CD4-positive, CD25-positive, alpha-beta regulatory T cell (primary cell): Measurements from ENCODE around the gene DNASE1. TPM values are rescaled to one million over a fixed set of nuclear protein-coding genes. Genes with fewer than 3 reads are reported as not detected.

Experiments
- ATAC-seq, 2 donors: fragments of 150-1000 bp; cut with Tn5 transposase; one replicate each; pipeline ENCODE4 v1.10.0; 2021; ENCODE audit warnings: low read depth in 2 of 2, moderate number of reproducible peaks in 2 of 2, moderate library complexity in 1 of 2
- DNase-seq, 3 donors: peaks; one replicate each; pipeline versions ENCODE4 v3.0.0 to v3.0.0-alpha.2; 2012 to 2022; ENCODE audit warnings: mixed read lengths in 1 of 3
- H3K27ac ChIP-seq: one replicate; pipeline ENCODE4 v1.7.0; 2013; ENCODE audit warnings: mild to moderate bottlenecking, low read length; ENCODE audit not compliant: insufficient read depth, poor library complexity, severe bottlenecking
- H3K27me3 ChIP-seq: one replicate; pipeline ENCODE4 v1.7.0; 2013; ENCODE audit warnings: low read length; ENCODE audit not compliant: control insufficient read depth, insufficient read depth
- H3K36me3 ChIP-seq: one replicate; pipeline ENCODE4 v1.7.0; 2013; ENCODE audit warnings: mild to moderate bottlenecking, low read length, moderate library complexity; ENCODE audit not compliant: control insufficient read depth, insufficient read depth
- H3K4me1 ChIP-seq: 2 replicates; pipeline ENCODE4 v1.7.0; 2013; ENCODE audit warnings: mild to moderate bottlenecking, low read length; ENCODE audit not compliant: insufficient read depth, control insufficient read depth, poor library complexity, severe bottlenecking
- H3K4me3 ChIP-seq: one replicate; pipeline ENCODE4 v1.7.0; 2013; ENCODE audit warnings: low read depth, mild to moderate bottlenecking, low read length, moderate library complexity
- H3K9me3 ChIP-seq, 2 experiments: 1 replicate in 1 of 2; 2 replicates in 1 of 2; pipeline ENCODE4 v1.7.0; 2013; ENCODE audit warnings: low read length in 2 of 2, mild to moderate bottlenecking in 1 of 2, moderate library complexity in 1 of 2; ENCODE audit not compliant: control insufficient read depth in 2 of 2
- H3K27ac Mint-ChIP-seq, 3 donors: one replicate each; pipeline ENCODE4 v1.8.0; 2020 to 2022; ENCODE audit warnings: mild to moderate bottlenecking in 3 of 3, mixed read lengths in 3 of 3, moderate library complexity in 2 of 3
- H3K27me3 Mint-ChIP-seq: one replicate; pipeline ENCODE4 v1.8.0; 2022; ENCODE audit warnings: mild to moderate bottlenecking, mixed read lengths
- H3K36me3 Mint-ChIP-seq: one replicate; pipeline ENCODE4 v1.8.0; 2020; ENCODE audit warnings: mixed read lengths
- H3K4me1 Mint-ChIP-seq, 4 donors: one replicate each; pipeline ENCODE4 v1.8.0; 2020 to 2022; ENCODE audit warnings: mixed read lengths in 4 of 4, mild to moderate bottlenecking in 1 of 4
- H3K4me3 Mint-ChIP-seq, 4 donors: one replicate each; pipeline ENCODE4 v1.8.0; 2020 to 2022; ENCODE audit warnings: mild to moderate bottlenecking in 4 of 4, mixed read lengths in 4 of 4, moderate library complexity in 3 of 4
- H3K9me3 Mint-ChIP-seq, 7 donors: one replicate each; pipeline ENCODE4 v1.8.0; 2020 to 2022; ENCODE audit warnings: mixed read lengths in 7 of 7, mild to moderate bottlenecking in 3 of 7, moderate library complexity in 2 of 7
- polyA plus RNA-seq, 4 donors: library from polyadenylated mRNA; unstranded; fragments of 300-500 nt; fragmentation: Illumina TruSeq; gene quantifications; one replicate each; pipeline ENCODE4 v1.2.3, GENCODE V29; 2021
- total RNA-seq: library from RNA; stranded (reverse); gene quantifications from one replicate; pipeline ENCODE4 v1.2.3, GENCODE V29; 2022

Gene DNASE1
- total and polyA plus RNA-seq, 5 donors from 2014 or later = 1.6 to 41.9 (median 3.8) TPM

DNA sequence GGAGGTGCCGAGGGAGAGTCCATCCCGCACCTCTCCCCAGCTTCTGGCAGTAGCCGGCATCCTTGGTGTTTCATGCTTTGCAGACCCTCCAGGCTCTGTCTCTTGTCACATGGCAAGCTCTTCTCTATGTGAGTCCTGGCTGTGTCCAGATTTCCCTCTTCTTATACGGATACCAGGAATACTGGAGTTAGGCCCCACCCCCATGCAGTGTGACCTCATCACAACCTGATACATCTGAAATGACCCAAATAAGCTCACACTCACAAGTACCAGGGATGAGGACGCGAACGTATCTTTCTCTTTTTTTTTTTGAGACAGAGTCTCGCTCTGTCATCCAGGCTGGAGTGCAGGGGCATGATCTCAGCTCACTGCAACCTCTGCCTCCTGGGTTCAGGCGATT, 39.6 kb downstream of the DNASE1 start:
- no peaks in the 10 kb centered on the region for H3K9me3 Mint-ChIP-seq
- Histone ChIP-seq H3K4me1 (peaks cover 5% of the 10 kb centered on the region), H3K27me3 (no peaks in the 10 kb centered on the region), H3K27ac (no peak overlapping the region), H3K4me3 (no peak overlapping the region), H3K36me3 (no peaks in the 10 kb centered on the region), H3K9me3 (no peaks in the 10 kb centered on the region)
- H3K27me3 Mint-ChIP-seq = no peaks in the 10 kb centered on the region
- H3K36me3 Mint-ChIP-seq = peaks cover 10% of the 10 kb centered on the region
- ATAC-seq = no peak
- no peak overlapping the region for H3K4me3 Mint-ChIP-seq
- DNase-seq = no peak
- H3K27ac Mint-ChIP-seq = peak overlapping the region in 1 of 3 donors; percentile 65
- H3K4me1 Mint-ChIP-seq = peaks cover 7 to 11% (median 9%) of the 10 kb centered on the region in 4 donors

DNA sequence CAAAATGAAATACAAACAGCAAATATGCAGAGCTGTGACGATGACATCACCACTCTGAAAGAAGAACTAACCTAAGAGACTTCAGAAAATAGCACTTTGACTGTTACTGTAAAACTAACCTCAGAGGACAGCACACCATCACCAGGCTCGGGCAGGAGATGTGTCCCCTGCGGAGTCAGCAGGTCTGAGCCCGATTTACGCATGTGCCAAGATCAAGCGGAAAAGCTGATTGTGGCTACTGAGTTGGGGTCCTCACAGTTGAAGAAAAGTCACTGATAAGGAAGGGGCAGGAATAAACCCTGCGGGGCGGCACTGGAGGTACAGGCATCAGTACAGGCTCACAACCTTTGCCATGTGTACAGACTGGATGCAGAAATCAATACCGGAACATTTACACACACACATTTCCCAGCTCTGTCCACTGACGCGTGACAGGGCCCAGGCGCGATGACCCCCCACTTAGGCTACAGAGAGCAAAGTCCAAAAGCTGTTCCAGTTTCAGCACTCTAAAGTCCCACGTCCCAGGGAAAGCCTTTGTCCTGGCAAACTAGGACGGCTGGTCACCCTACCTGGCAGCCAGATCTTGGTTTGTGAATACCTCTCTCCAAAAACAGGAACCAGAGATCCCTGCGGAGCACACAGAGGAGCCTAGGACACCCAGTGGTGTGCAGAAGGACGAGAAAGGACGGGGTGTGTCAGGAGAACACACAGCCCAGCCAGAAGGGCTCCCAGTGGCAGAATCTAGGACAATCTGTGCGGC, 41.3 kb downstream of the DNASE1 start:
- peak overlapping the region in 1 of 3 donors; percentile 65 for H3K27ac Mint-ChIP-seq
- H3K36me3 Mint-ChIP-seq = peaks cover 4% of the 10 kb centered on the region
- Histone ChIP-seq H3K27ac (no peak overlapping the region), H3K9me3 (no peaks in the 10 kb centered on the region), H3K27me3 (no peaks in the 10 kb centered on the region), H3K4me1 (no peaks in the 10 kb centered on the region), H3K36me3 (no peaks in the 10 kb centered on the region), H3K4me3 (no peak overlapping the region)
- no peaks in the 10 kb centered on the region for H3K9me3 Mint-ChIP-seq
- no peaks in the 10 kb centered on the region for H3K27me3 Mint-ChIP-seq
- ATAC-seq (no peak), DNase-seq (no peak)
- H3K4me3 Mint-ChIP-seq = no peak overlapping the region
- H3K4me1 Mint-ChIP-seq = peaks cover 0 to 7% (median 2%) of the 10 kb centered on the region in 4 donors

DNA sequence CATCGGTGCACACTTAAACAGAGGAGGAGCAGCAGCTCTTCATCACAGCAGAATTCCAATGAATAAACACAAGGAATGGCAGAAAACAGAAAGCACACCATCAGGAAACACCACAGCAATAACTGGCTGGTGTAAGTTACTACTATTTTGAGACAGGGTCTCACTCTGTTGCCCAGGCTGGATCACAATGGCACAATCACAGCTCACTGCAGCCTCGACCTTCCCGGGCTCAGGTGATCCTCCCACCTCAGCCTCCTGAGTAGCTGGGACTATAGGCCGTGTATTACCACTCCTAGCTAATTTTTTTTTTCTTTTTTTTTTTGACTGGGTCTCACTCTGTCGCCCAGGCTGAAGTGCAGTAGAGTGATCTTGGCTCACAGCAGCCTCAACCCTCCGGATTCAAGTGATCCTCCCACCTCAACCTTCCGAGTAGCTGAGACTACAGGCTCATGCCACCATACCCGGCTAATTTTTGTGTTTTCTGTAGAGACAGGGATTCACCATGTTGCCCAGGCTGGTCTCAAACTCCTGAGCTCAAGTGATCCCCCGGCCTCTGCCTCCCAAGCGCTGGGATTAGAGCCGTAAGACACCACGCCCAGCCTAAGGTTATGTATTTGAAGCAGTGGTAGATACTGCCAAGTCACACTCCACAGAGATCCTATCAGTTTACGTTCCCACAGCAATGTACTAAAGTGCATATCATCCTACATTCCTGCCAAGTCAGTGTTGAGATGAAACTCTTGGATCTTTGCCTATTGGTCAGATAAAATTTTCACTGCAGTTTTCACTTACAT, 42.1 kb downstream of the DNASE1 start:
- H3K4me1 ChIP-seq = no peaks in the 10 kb centered on the region
- H3K9me3 ChIP-seq = no peaks in the 10 kb centered on the region
- Mint-ChIP-seq H3K27ac (no peak overlapping the region), H3K36me3 (peaks cover 4% of the 10 kb centered on the region), H3K4me1 (peaks cover 0 to 10% (median 1%) of the 10 kb centered on the region in 4 donors), H3K27me3 (no peaks in the 10 kb centered on the region), H3K4me3 (no peak overlapping the region), H3K9me3 (no peaks in the 10 kb centered on the region)
- H3K27ac ChIP-seq = no peak overlapping the region
- DNase-seq (no peak), ATAC-seq (no peak)
- H3K27me3 ChIP-seq = no peaks in the 10 kb centered on the region
- H3K4me3 ChIP-seq = no peak overlapping the region
- no peaks in the 10 kb centered on the region for H3K36me3 ChIP-seq

DNA sequence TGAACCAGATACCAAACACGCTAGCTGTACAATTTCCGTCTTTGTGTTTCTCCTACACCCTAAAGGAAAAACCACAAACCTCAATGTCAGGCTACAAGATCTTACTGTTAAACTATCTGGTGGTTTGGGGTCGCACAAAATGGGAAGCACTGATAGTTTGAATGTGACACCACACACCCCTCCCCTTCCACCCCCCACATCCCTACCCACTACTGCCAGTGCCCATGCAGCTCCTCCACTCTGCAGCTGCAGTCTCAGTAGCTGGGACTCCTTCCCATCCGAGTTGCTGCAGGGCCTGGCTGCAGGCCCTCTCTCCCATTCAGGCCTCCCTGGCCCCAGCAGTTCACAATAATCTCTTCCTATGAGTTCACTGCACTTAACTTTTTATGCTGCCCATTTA, 44.5 kb downstream of the DNASE1 start:
- Histone ChIP-seq H3K27ac (no peak overlapping the region), H3K4me3 (no peak overlapping the region), H3K27me3 (no peaks in the 10 kb centered on the region), H3K4me1 (no peaks in the 10 kb centered on the region), H3K9me3 (no peaks in the 10 kb centered on the region), H3K36me3 (peaks cover 3% of the 10 kb centered on the region)
- Mint-ChIP-seq H3K27ac (no peak overlapping the region), H3K4me1 (peaks cover 0 to 11% (median 1%) of the 10 kb centered on the region in 4 donors), H3K27me3 (no peaks in the 10 kb centered on the region), H3K36me3 (peaks cover 4% of the 10 kb centered on the region), H3K4me3 (no peak overlapping the region), H3K9me3 (no peaks in the 10 kb centered on the region)
- no peak for DNase-seq
- no peak for ATAC-seq

DNA sequence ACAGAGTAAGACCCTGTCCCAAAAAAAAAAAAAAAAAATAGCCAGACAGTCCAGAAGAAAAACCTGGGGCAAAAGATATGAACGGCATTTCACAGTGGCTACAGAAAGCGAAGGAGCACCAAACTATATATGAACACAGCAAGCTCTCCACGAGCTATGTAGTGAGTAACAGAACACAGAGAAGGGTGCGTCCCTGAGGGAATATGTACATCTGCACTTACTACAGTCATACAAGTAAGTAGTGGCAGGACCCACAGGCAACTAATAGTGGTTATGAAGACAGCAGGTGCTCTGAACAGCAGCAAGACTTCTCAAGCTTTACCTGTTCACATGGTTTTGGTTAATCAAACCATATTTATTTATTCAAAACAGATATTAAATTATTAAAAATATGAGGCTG, 47.0 kb downstream of the DNASE1 start:
- ATAC-seq (no peak), DNase-seq (no peak)
- H3K4me3 ChIP-seq = no peak overlapping the region
- Mint-ChIP-seq H3K27me3 (no peaks in the 10 kb centered on the region), H3K4me3 (no peak overlapping the region), H3K36me3 (no peaks in the 10 kb centered on the region), H3K4me1 (peaks cover 3 to 11% (median 5%) of the 10 kb centered on the region in 4 donors), H3K9me3 (no peaks in the 10 kb centered on the region), H3K27ac (no peak overlapping the region)
- H3K4me1 ChIP-seq = no peaks in the 10 kb centered on the region
- no peaks in the 10 kb centered on the region for H3K27me3 ChIP-seq
- H3K36me3 ChIP-seq = peaks cover 3% of the 10 kb centered on the region
- no peak overlapping the region for H3K27ac ChIP-seq
- no peaks in the 10 kb centered on the region for H3K9me3 ChIP-seq

DNA sequence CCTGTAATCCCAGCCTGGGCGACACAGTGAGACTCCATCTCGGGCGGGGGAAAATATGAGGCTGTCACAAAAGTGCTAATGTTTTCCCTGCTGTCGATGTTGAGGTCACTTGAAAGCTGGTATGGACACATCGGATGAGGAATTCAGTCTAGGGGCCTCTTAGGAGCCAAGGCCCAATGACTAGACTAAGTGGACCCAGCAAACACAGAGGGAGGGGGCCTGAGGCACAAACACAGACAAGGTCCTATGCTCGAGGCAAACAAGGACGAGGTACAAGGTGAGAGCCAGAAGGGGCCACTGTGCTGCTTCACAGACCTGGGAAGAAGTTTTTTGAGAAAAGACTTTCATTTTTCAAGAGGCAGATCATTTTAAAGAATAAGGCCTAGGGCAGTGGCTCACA, 47.6 kb downstream of the DNASE1 start:
- Histone ChIP-seq H3K4me1 (no peaks in the 10 kb centered on the region), H3K9me3 (no peaks in the 10 kb centered on the region), H3K27ac (no peak overlapping the region), H3K4me3 (no peak overlapping the region), H3K27me3 (no peaks in the 10 kb centered on the region), H3K36me3 (peaks cover 3% of the 10 kb centered on the region)
- ATAC-seq (no peak), DNase-seq (no peak)
- H3K4me3 Mint-ChIP-seq = no peak overlapping the region
- no peaks in the 10 kb centered on the region for H3K27me3 Mint-ChIP-seq
- H3K27ac Mint-ChIP-seq = no peak overlapping the region
- H3K36me3 Mint-ChIP-seq = no peaks in the 10 kb centered on the region
- no peaks in the 10 kb centered on the region for H3K9me3 Mint-ChIP-seq
- H3K4me1 Mint-ChIP-seq = peaks cover 3 to 11% (median 5%) of the 10 kb centered on the region in 4 donors

DNA sequence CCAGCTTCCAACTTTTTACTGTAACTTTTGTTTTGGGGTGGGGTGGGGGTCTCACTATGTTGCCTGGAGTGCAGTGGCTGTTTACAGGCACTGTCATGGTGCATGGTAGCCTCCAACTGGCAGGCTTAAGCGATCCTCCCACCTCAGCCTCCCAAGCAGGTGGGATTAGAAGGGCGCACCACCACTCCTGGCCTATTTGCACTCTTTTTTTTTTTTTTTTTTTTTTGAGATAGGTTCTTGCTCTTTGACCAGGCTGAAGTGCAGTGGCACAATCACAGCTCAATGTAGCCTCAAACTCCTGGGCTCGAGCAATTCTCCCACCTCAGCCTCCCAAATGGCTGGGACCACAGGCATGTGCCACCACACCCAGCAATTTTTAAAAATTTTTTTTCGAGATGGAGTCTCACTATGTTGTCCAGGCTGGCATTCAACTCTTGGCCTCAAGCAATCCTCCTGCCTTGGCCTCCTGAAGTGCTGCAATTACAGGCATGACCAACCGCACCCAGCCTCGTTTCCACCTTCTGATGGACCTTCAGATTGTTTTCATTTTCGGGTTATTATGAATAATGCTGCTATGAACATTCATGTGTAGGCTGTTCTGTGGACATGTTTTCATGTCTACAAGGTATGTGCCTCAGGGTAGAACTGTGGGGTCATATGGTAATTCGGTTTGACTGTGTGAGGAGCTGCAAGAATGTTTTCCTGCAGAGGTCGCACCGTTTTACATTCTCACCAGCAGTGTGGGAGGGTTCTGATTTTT, 51.9 kb downstream of the DNASE1 start:
- no peak overlapping the region for H3K27ac Mint-ChIP-seq
- H3K9me3 Mint-ChIP-seq = no peaks in the 10 kb centered on the region
- H3K4me1 Mint-ChIP-seq = peaks cover 5 to 12% (median 7%) of the 10 kb centered on the region in 4 donors
- Histone ChIP-seq H3K27ac (no peak overlapping the region), H3K36me3 (peaks cover 3% of the 10 kb centered on the region), H3K4me1 (no peaks in the 10 kb centered on the region), H3K9me3 (no peaks in the 10 kb centered on the region), H3K27me3 (no peaks in the 10 kb centered on the region), H3K4me3 (no peak overlapping the region)
- ATAC-seq (no peak), DNase-seq (no peak)
- no peak overlapping the region for H3K4me3 Mint-ChIP-seq
- no peaks in the 10 kb centered on the region for H3K27me3 Mint-ChIP-seq
- H3K36me3 Mint-ChIP-seq = no peaks in the 10 kb centered on the region
